ENCODE results near the gene TTC7B. TPM values are rescaled to one million over a fixed set of nuclear protein-coding genes. Genes with fewer than 3 reads are reported as not detected.

TTC7B gene
- total and polyA plus RNA-seq, 2 of the 13 experiments (the other 11 are each of a cell fraction or from before 2014, with no cell fraction given): 1.3 to 3.2 TPM

GRCh38 chr14:90624227-90624626, 192.0 kb downstream of the TTC7B start (continued):
- TF ChIP-seq HMGXB3 (CRISPR knock-in tag; IDR thresholded peaks at IDR 0.05; ENCODE audit: borderline replicate concordance): no peak
- no peak for TF ChIP-seq ZBTB46 (CRISPR knock-in tag; IDR thresholded peaks at IDR 0.05; ENCODE audit: borderline replicate concordance)
- TF ChIP-seq STAT5B (CRISPR knock-in tag; IDR thresholded peaks at IDR 0.05): no peak
- no peak for TF ChIP-seq ZFP41 (CRISPR knock-in tag; IDR thresholded peaks at IDR 0.05; ENCODE audit: borderline replicate concordance)
- TF ChIP-seq ZNF296 (CRISPR knock-in tag; conservative IDR thresholded peaks at IDR 0.05): no peak
- 0 out of 2 replicates have a peak, but pooled peaks have one; percentile 13 for TF ChIP-seq MAFF (IDR thresholded peaks at IDR 0.05; ENCODE audit: low read depth, low read length)
- TF ChIP-seq SAP130 (CRISPR knock-in tag; IDR thresholded peaks at IDR 0.05; ENCODE audit: low read depth): peak; percentile 37; the same call in 1 of the 2 replicates
- TF ChIP-seq ZBTB1 (CRISPR knock-in tag; IDR thresholded peaks at IDR 0.05; ENCODE audit: borderline replicate concordance): no peak
- TF ChIP-seq ZNF775 (CRISPR knock-in tag; IDR thresholded peaks at IDR 0.05; ENCODE audit: borderline replicate concordance): no peak
- TF ChIP-seq, protein P1, sequence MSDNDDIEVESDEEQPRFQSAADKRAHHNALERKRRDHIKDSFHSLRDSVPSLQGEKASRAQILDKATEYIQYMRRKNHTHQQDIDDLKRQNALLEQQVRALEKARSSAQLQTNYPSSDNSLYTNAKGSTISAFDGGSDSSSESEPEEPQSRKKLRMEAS (IDR thresholded peaks at IDR 0.05): peak; percentile 38; the same call in 1 of the 2 replicates
- no peak for TF ChIP-seq HNF4A (CRISPR knock-in tag; IDR thresholded peaks at IDR 0.05)
- TF ChIP-seq ZNF362 (CRISPR knock-in tag; IDR thresholded peaks at IDR 0.05; ENCODE audit: borderline replicate concordance): no peak
- no peak for TF ChIP-seq ZNF75D (CRISPR knock-in tag; IDR thresholded peaks at IDR 0.05; ENCODE audit: borderline replicate concordance)
- no peak for TF ChIP-seq SATB2 (CRISPR knock-in tag; IDR thresholded peaks at IDR 0.05)
- no peak for TF ChIP-seq ZFP37 (CRISPR knock-in tag; IDR thresholded peaks at IDR 0.05; ENCODE audit: borderline replicate concordance)
